Frontal cortex (tissue), 4 donors: ENCODE measurements around the gene GRB10. TPM values are rescaled to one million over a fixed set of nuclear protein-coding genes. Genes with fewer than 3 reads are reported as not detected.

ENCODE experiments used
- DNase-seq, 2 donors: peaks; one replicate each; pipeline ENCODE4 v3.0.0; 2012; ENCODE audit warnings: low spot score in 2 of 2
- FAIRE-seq: peaks from 2 replicates; lab custom pipeline; 2012; peaks lifted over from hg19 to GRCh38; lab: Jason Lieb, UNC
- total RNA-seq: library from RNA; depleted of rRNA; stranded (reverse); fragments of >200 nt; gene quantifications from one replicate; pipeline ENCODE4 v1.2.3, GENCODE V29; 2014
- donor health status: control.
- donor health status: control.
- donor health status: control.

GRB10 gene
- total RNA-seq, 1 donor from 2014 or later, result 48.5 TPM

DNA sequence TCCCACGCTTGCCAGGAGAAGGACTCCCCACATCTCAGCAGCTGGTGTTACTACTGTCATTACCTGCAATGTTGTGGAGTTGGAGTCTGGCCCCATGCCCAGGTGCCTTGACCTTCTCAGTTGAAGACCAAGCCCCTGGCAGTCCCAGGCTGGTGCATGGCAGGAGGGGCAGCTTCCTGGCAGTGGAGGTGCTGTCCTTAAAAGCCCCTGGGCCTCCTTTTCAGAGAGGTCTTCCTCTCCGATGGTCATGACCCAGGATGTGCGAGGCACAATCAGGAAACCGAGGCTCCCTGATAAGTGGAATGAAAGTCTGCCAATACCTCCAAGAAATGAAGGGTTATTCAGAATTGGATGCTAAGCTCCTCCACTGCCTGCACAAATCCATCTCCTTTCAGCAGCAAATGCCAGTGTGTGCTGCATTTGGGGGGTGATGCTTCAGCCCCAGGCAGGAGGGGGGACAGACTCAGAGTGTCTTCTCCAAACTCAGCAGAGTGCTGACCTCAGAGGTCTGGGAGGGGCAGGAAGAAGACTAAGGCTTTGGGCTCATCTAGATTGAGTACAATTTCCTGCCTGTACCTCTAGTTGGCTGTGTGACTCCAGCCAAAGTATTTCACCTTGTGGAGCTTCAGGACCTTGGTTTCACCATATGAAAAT, 120.5 kb downstream of the GRB10 start:
- no peak for FAIRE-seq

DNA sequence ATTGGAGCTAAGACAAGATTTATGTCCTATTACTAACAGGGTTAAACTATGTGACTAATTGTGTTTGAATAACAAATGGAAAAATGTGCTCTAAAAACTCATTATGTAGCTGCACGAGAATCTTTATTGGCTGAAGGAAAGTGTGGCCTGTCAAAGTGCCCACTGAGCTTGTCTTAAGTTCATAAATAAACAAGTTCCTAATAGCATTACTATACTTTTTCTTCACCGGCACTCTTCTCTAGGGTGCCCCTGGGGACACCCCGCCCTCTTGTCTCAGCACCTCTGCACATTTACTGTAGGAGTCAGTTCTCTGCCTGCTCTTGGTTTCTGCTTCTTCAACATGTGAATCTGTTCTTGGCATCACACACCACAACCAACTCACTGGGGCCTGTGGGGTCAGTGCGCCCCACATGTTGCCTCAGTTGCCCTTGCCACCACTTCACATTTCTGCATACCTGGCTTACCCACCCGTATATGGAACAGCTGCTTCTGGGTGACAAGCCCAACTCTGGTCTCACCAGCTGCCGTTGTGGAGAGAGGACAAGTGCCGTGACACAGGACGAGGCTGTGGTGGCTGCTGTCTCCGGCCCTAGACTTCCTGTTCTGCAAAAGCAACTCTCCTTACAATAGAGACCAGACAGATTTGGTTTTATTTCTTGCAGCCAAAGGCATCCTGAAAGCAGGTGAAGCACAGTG, 121.2 kb downstream of the GRB10 start:
- FAIRE-seq (no peak), DNase-seq (no peak)

More for the DNA sequence above, 120.5 kb downstream of the GRB10 start:
- DNase-seq, result no peak

DNA sequence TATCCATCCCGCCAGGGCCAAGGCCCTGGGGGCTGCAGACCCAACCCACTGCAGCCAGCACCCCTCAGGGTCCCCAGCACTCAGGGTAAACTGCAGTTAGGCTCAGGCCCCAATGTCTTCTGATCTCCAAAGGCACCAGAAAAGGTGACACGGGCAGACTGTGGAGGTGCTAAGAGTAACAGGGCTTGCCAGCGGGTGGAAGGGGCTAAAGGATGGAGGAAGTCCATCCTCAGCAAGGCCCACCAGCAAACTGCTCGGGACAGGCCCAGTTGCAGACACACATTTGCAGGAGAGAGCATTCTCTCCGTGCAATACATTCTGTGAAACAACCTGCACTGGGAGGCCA, 121.9 kb downstream of the GRB10 start:
- DNase-seq (no peak), FAIRE-seq (no peak)

DNA sequence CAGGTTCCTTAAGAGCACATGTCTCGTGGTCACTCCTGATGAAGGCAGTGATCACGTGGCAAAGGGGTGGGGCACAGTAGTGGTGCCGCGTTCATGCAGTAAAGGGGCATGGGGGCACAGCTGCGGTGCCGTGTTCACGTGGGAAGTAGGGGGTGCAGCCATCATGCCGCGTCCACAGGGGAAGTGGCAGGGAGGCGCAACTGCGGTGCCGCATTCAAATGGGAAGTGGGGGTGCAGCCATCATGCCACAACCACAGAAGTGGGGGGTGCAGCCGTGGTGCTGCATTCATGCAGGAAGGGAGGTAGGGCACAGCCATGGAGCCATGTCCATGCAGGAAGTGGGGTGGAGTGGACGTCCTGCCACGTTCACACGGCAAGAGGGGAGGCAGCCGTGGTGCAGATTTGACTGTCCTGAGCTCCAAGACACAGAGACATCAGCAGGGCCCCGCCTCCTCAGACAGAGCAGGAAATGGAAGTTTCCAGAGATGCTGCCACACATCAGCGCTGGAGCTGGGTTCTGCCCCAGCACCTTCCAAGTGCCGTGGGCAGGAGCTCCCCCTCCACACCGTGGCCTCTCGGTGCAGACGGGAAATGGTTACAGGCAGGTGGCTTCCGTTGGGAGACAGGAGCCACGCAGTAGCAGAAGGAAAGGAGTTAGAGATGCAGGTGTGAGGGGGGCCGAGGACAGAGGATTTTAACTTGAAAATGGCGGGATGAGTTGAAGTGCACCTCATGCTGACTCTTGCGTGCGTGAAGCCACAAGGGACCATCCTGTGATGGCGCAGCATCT, 122.5 kb downstream of the GRB10 start:
- DNase-seq (no peak), FAIRE-seq (no peak)

DNA sequence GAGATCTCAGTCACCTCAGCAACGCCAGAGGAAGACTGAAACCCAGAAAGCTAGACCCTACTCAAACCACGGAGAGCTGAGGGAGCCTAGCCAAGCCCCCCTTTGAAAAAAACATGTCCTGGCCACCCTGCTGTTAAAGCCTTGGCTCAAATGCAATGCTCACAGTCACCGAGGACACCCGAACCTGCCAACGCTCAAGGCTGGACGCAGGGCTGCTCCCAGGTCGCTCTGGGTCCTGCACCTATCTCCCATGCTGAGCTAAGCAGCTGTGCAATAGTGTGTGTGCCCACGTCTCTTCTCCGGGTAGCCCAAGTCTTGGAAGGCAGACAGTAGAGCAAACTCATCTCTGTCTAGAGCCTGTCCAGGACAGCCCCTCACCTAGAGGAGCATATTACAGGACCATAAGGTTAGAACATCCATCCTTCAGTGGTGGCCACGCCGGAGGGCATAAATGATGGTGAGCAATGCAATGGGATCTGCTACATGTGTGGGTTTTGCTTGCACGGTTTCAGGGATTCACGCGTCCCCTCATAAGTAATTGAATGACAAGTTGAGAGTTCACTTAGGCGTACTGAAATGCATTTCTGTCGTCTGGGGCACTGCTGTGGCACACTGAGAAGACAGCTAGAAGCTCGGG, 123.2 kb downstream of the GRB10 start:
- DNase-seq (no peak), FAIRE-seq (no peak)

DNA sequence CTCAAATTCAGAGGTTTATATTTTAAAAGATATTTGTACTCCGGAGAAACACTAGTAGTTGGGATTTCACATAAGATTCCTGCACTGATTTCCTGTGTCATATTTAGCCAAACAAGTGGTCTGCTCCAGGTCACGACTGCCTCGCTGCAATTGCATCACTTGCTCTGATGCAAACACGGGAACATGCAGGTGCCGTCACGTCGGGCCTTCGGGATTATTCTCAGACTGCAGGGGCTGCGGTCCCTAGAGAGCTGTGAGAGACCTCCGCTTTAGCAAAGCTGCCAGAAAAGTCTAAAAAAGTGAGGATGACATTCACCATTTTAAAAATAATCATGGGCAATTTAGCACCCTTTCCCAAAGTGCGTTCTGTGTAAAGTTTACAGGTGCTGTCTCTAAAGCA, 124.0 kb downstream of the GRB10 start:
- FAIRE-seq (no peak), DNase-seq (no peak)

DNA sequence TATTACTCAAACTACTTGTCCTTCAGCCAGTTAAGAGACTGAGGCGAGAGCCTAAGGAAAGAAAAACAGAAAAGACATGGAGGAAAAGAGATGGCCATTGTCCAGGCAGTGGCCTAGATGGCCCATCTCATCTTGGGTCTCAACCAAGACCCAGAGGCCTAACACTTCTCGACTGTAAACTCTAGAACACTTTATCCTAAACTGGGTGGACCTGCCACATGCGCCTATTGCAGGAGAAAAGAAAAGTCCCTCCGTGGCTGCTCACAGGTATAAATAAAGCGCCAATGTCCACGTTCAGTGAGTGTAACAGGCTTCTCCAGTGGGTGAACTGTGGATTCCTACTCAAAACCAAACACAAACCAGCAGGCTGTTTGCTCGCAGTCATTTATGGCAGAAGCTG, 124.8 kb downstream of the GRB10 start:
- FAIRE-seq (no peak), DNase-seq (no peak)

DNA sequence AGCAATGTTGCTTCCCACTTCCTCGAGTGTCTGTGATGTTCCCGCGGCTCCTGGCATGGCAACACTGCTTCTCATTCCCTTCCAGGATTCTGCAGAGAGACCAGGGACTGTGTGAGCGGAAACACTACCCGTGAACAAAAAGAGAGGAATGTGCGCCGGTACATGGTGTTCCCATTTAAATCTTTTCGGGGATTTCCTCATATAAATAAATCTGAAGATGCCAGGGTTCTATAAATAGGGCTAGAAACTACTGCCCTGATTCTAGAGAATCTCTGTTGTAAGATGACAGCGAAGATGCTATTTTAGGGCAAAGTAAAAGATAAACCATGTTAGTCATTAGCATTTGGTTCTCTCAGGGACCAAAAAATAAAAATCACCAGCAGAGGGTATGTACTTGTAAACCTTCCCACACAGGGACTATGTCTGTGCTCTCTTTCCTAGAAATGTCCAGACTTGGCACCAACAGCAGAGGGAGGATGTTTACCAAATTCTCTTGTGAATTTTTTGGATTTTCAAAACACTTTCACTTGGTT, 125.3 kb downstream of the GRB10 start:
- no peak for FAIRE-seq
- DNase-seq, result peak in 1 of 2 donors; percentile 58

DNA sequence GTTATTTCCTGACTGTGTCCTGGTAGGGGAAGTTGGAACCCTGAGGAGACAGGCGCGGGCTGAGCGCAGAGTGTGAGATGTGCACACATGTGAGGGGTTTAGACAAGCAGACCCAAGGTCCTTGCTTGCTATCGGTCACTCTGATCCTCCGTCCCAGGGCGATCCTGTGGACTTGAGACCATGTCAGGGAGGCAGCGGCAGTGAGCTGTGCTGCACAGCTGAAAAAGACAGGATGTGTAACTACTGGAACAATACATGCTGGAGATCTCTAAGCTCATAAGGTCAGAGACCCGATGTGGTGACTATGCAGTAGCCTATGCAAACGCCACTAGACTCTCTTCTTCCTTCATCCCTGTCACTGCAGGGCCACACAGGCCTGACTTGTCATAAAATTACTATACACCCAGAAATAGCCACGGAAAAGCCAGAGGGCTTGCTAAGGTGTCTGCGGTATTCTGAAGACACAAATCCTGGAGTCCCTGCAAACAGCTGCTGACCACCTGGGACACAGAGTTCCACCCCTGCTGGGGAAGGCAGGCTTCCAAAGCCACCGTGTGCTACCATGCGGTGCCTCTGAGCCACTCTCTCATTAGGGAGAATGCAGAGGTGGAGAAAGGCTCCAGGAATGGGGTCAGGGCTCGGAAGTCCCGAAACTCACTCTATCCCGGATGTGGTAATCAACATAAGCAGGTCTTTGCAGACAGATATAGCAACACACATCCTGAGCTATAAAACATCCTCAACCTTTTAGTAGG, 126.4 kb downstream of the GRB10 start:
- DNase-seq, result no peak
- FAIRE-seq, result no peak

DNA sequence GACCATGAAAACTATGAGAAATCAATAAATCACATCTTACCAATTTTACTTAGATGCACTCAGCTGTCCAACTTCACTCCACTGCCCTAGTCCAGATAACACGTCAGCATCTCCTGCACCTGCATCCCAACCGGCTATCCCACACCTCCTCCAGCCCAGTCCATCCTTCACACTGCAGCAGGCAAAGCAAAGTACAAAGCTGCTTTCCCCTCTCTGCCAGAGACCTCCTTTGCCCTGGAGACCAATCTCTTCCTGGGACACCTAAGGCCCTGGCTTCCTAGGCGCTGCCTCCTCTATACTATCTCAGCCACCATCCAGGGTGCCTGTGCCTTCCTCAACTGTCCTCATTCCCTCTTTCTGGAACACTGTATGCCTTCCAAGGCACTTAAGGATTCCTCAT, 127.2 kb downstream of the GRB10 start:
- no peak for DNase-seq
- FAIRE-seq, result no peak

DNA sequence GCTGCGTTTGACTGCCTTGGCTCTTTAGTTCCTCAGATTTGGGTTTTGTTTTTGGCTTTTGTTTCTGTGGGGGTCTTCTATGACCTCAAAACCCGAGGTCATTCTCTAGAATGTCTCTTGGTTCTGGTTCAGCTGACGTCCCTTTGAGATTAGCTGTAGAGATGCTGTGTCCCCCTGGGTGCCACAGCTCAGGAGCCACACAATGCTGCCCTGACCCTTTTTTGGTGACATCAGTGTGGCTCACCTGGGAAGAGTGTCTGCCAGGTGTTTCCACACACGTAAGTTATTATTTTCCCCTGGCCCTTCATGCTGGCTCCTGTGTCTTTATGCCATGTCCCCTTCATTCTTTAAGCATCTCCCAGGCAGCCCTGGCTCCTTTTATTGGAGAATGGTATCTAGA, 127.7 kb downstream of the GRB10 start:
- FAIRE-seq, result no peak
- DNase-seq, result no peak

DNA sequence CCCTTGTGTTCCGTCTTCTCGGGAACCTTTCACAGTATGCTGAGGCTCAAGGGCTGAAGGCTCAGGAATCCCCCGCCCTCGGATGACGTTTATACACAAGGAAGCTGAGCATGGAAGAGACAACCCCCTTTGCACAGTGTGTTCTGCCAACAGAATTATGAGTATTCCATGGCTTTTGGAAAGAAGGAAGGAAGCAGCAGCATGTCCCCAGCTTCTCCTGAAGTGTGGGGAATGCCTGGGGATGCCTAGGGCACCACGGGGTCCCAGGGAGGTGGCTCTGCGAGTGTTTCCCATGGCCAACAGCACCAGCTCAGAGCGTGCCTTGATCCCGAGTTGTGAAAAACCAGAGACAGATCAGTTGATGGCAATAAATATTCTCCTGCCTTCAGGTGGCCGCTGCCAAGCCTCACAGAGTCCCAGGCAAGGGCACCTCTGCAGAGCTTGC, 128.7 kb downstream of the GRB10 start:
- no peak for FAIRE-seq
- DNase-seq, result no peak

DNA sequence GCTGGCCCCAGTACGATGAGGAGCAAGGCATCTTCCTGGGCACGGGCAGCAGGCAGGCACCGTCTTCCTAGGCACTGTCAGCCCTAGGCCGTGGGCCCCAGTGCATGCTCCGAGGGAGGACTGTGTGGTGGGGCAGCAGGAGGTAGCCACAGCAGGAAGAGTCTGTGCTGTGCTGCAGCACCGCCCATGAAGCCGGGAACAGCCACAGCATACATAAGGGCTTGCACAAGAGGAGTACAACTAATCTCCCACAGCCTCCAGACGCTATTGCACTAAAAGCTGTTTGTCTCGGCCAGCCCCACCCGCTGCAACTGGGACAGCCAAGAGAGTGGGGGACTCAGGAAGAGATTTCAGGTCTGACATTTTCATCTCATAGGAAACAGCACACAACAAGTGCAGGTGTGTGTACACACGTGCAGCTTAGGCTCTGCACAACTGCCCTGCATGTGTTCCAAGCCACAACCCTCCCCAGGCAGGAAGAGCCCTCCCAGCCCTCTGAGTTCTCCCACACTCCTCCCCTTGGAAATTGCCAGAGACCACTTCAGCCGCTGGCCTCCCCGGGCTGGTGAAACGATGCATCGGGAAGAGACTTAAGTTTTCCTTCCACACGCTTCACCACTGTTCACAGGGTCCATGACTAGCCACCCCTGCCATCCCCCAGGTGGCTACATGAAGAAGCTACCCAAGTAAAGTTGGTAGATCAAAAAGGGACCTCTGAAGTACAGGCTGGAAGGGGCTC, 129.4 kb downstream of the GRB10 start:
- FAIRE-seq (no peak), DNase-seq (no peak)

DNA sequence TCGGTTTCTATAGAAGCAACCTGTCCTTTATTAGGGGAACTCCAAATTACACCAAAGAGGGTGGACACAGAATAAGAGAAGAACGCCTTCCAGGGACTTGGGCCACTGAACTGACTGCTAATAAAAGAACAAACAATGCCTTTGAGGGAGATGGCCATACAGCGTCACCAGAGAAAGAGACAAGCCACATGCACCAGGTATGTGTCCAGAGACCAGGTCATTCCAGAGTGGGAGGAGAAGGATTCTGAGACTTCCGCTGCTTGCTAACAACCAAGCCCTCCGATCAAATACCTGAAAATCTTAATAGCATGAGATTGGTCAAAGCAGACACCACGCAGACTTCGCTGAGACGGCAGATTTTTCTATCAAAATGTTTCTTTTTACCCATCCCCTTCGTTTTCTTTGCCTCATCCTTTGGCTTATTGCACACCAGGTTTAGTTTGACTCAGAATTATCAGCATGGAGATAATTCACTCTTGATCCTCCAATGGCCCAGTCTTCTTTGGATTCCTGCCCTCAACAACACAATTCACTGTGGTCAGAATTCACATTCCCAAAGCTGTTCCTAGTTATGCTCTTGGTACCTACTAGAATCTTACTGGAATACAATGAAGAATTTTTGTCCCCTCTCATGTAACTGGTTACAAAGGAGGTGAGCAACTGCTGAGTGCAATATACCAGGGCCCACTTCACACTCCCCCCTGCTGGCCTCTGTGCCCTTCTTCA, 130.1 kb downstream of the GRB10 start:
- FAIRE-seq (no peak), DNase-seq (no peak)

DNA sequence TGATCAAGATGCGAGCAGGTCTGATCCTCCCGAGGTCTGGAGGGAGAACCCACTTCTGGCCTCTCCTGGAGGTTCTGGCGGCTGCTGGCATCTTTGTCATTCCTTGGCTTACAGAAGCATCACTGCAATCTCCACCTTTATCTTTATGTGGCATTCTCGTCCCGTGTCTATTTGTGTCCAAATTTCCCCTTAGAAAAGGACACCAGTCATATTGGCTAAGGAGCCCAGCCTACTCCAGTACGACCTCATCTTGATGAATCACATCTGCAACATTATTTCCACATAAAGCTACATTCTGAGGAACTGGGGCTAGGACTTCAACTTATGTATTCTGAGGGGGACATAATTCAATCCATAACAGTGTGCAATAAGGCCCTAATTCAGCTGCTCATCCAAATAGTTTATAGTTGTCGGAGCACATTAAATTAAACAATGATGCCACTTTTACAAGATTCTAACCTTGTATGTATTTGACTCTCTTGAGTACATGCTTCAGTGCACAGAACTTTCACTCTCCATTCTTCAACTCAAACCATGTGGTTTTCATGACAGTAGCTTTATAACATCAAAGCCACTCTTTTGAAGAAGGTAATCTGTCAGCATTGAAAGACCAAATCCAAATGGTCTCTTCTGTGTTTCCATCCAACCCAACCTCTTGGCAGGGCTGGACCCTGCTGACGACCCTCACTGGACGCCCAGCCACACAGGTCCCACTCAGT, 131.3 kb downstream of the GRB10 start:
- DNase-seq (no peak), FAIRE-seq (no peak)

DNA sequence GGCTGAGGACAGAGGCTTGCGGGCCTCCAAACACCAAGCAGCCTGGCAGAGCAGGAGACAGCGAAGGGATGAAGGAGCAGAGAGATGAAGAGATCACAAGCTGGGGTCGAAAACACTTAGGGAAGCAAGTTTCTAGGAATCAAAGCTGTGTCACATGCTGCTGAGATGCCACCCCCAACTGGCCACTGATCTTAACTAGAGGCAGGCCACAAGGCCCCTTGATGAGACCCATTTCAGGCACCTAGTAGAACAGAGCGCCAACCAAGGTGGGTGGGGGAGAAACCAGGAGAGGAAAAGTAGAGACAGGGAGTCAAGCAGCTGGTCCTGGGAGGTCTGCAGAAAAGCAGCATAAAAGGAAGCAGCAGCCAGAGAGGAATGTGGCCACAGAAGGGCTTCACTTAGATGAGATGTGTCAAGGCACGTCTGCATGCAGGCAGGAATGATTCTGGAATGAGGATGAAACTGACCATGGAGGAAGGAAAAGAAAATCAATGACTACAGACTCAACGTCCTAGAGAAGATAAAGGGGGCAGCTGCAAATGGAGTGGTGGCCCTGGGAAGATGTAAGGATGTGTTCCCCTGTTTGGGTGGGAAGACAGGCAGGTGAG, 132.5 kb downstream of the GRB10 start:
- DNase-seq (no peak), FAIRE-seq (no peak)

DNA sequence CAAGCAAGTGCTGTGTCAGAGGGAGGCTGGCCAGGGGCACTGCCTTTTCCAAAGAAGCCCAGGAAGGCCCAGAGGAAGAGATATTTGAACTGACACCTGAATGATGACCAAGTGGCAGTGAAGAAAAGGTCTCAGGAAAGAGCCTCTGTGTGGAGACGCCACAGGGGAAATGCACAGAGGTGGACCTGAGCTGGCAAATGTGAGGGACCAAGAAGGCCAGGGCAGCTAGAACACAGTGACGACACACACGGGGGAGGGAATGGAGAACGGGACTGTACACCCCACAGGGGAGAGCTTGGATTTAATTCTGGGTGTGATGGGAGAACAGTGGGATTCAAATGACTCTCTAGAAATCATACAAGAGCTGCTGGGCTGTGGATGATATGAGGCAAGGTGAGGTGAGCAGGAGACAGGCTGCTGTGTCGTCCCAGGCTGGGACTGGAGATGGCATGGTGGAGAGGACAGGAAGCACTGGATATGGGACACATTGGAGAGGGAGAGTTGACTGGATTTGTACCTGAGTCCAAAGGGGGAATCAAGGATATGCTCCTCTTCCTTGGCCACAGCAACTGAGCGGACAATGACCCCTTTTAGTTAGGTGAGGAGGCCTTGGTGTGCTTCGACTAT, 133.3 kb downstream of the GRB10 start:
- no peak for DNase-seq
- no peak for FAIRE-seq
